SHP77 (cell line): Measurements from ENCODE around the gene BCAR3.
A peak's percentile ranks its signal among the peaks of the same experiment; 100 is the strongest.
"Not testable (repeated sequence)": the region's sequence is repeated elsewhere in the genome, so short reads cannot be mapped to it uniquely, and the experiment has no call there.

ENCODE experiments used
- DNase-seq, 2 experiments: peaks; one replicate each; lab custom pipeline; 2025; lab: John Stamatoyannopoulos, UW

The BCAR3 gene

GRCh38 chr1:93576746-93577145 lies 104.9 kb downstream of the BCAR3 start:
- no peak for DNase-seq

GRCh38 chr1:93576346-93576745 lies 105.3 kb downstream of the BCAR3 start:
- DNase-seq: no peak

- DNase-seq: no peak
Observed at GRCh38 chr1:93575621-93576284, 105.9 kb downstream of the BCAR3 start.

- DNase-seq: no peak
Observed at GRCh38 chr1:93574991-93575390, 106.6 kb downstream of the BCAR3 start.

- no peak for DNase-seq
Observed at GRCh38 chr1:93574511-93574910, 107.1 kb downstream of the BCAR3 start.

- DNase-seq: no peak
Observed at GRCh38 chr1:93573940-93574469, 107.6 kb downstream of the BCAR3 start.

GRCh38 chr1:93571623-93572310 lies 109.9 kb downstream of the BCAR3 start:
- DNase-seq: no peak

- DNase-seq: no peak
Observed at GRCh38 chr1:93569489-93569888, 112.1 kb downstream of the BCAR3 start.

- no peak for DNase-seq
Observed at GRCh38 chr1:93567255-93567918, 114.2 kb downstream of the BCAR3 start.

- DNase-seq: no peak
Observed at GRCh38 chr1:93566227-93566626, 115.4 kb downstream of the BCAR3 start.

GRCh38 chr1:93565496-93566206 lies 116.0 kb downstream of the BCAR3 start:
- DNase-seq: no peak

GRCh38 chr1:93559695-93560094 lies 121.9 kb downstream of the BCAR3 start:
- no peak for DNase-seq

GRCh38 chr1:93559045-93559444 lies 122.6 kb downstream of the BCAR3 start:
- DNase-seq: no peak

GRCh38 chr1:93556291-93556690 lies 125.3 kb downstream of the BCAR3 start:
- peak; percentile 11 for DNase-seq

GRCh38 chr1:93554883-93555872 lies 126.5 kb downstream of the BCAR3 start:
- no peak for DNase-seq

GRCh38 chr1:93553886-93554490 lies 127.6 kb downstream of the BCAR3 start:
- not testable (repeated sequence) for DNase-seq

GRCh38 chr1:93552741-93553455 lies 128.7 kb downstream of the BCAR3 start:
- no peak for DNase-seq

- no peak for DNase-seq
Observed at GRCh38 chr1:93549811-93550210, 131.8 kb downstream of the BCAR3 start.

GRCh38 chr1:93549131-93549530 lies 132.5 kb downstream of the BCAR3 start:
- DNase-seq: no peak
